ENCODE measurements around the gene TCP11. TPM values are rescaled to one million over a fixed set of nuclear protein-coding genes. Genes with fewer than 3 reads are reported as not detected.

The TCP11 gene
- total and polyA plus RNA-seq, 2 of the 13 experiments (the other 11 are each of a cell fraction or from before 2014, with no cell fraction given): 0.04 TPM; not detected in 1

GRCh38 chr6:35190306-35190705, 49.2 kb upstream of the TCP11 start:
- no peak for FAIRE-seq

More at GRCh38 chr6:35190306-35190705, 49.2 kb upstream of the TCP11 start:
- ATAC-seq (no peak), DNase-seq (ENCODE audit: low spot score) (no peak)
- ChIA-PET POLR2A (no interaction called here), CTCF (ENCODE audit: low intra/inter-chr PET ratio, low total read pairs) (no interaction called here)
- H3K4me1 ChIP-seq (ENCODE audit: insufficient read depth, low read length): peaks cover 12% of the 10 kb centered on the region
- BruUV-seq (replicated peaks): no TSS peak
- H3K36me3 ChIP-seq (replicated peaks in 1 of 2; ENCODE audit: control insufficient read depth in 1 of 2, insufficient read depth in 2 of 2, low read length in 2 of 2): no peaks in the 10 kb centered on the region
- no peak overlapping the region for H2AFZ ChIP-seq (ENCODE audit: low read length)
- intact Hi-C loops (cut with micrococcal nuclease; ENCODE audit: unreplicated experiment): no loop called here
- no peak overlapping the region for H3K27ac ChIP-seq (ENCODE audit: extremely low read length, insufficient read depth, low read length)
- H3K4me3 ChIP-seq (replicated peaks in 1 of 3; ENCODE audit: insufficient read depth in 1 of 3, low read depth in 2 of 3, low read length in 3 of 3): no peak overlapping the region
- no peak overlapping the region for H3K9ac ChIP-seq (ENCODE audit: insufficient read depth, low read depth, low read length)
- H4K20me1 ChIP-seq (ENCODE audit: insufficient read depth, low read length): no peaks in the 10 kb centered on the region
- TF ChIP-seq ZFP36L2 (CRISPR knock-in tag; IDR thresholded peaks at IDR 0.05) (no peak), PPARG (CRISPR knock-in tag; conservative IDR thresholded peaks at IDR 0.05) (no peak), ZSCAN12 (CRISPR knock-in tag; IDR thresholded peaks at IDR 0.05) (no peak), IKZF4 (CRISPR knock-in tag; IDR thresholded peaks at IDR 0.05; ENCODE audit: borderline replicate concordance, low read depth, not compliant biosample characterization) (no peak), ZNF761 (CRISPR knock-in tag; conservative IDR thresholded peaks at IDR 0.05) (no peak), POLR2A (IDR thresholded peaks at IDR 0.05; ENCODE audit: insufficient read depth in 1 of 2, low read depth in 2 of 2, low read length in 2 of 2) (no peak), REL (CRISPR knock-in tag; conservative IDR thresholded peaks at IDR 0.05) (no peak), YY1 (IDR thresholded peaks at IDR 0.05; ENCODE audit: insufficient read depth, insufficient replicate concordance, low read depth, low read length) (no peak), XBP1 (CRISPR knock-in tag; IDR thresholded peaks at IDR 0.05) (no peak), KDM2A (CRISPR knock-in tag; IDR thresholded peaks at IDR 0.05; ENCODE audit: borderline replicate concordance, low read depth) (no peak), MATR3 (CRISPR knock-in tag; IDR thresholded peaks at IDR 0.05) (no peak), ZNF629 (CRISPR knock-in tag; conservative IDR thresholded peaks at IDR 0.05) (no peak), ZNF510 (CRISPR knock-in tag; IDR thresholded peaks at IDR 0.05; ENCODE audit: low read depth) (no peak), AFF4 (CRISPR knock-in tag; IDR thresholded peaks at IDR 0.05) (no peak), MYNN (CRISPR knock-in tag; IDR thresholded peaks at IDR 0.05; ENCODE audit: low read depth) (no peak), ZBTB39 (CRISPR knock-in tag; IDR thresholded peaks at IDR 0.05) (no peak), MEIS1 (CRISPR knock-in tag; IDR thresholded peaks at IDR 0.05; ENCODE audit: borderline replicate concordance) (no peak)
- TF ChIP-seq, protein P1, sequence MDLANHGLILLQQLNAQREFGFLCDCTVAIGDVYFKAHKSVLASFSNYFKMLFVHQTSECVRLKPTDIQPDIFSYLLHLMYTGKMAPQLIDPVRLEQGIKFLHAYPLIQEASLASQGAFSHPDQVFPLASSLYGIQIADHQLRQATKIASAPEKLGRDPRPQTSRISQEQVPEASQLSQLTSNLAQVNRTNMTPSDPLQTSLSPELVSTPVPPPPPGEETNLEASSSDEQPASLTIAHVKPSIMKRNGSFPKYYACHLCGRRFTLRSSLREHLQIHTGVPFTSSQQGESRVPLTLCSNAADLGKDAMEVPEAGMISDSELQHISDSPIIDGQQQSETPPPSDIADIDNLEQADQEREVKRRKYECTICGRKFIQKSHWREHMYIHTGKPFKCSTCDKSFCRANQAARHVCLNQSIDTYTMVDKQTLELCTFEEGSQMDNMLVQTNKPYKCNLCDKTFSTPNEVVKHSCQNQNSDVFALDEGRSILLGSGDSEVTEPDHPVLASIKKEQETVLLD (CRISPR knock-in tag; IDR thresholded peaks at IDR 0.05; ENCODE audit: low read depth): no peak
- TF ChIP-seq, protein P2, sequence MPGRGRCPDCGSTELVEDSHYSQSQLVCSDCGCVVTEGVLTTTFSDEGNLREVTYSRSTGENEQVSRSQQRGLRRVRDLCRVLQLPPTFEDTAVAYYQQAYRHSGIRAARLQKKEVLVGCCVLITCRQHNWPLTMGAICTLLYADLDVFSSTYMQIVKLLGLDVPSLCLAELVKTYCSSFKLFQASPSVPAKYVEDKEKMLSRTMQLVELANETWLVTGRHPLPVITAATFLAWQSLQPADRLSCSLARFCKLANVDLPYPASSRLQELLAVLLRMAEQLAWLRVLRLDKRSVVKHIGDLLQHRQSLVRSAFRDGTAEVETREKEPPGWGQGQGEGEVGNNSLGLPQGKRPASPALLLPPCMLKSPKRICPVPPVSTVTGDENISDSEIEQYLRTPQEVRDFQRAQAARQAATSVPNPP (CRISPR knock-in tag; IDR thresholded peaks at IDR 0.05): no peak
- H3K9me3 ChIP-seq (ENCODE audit: low read length): no peaks in the 10 kb centered on the region
- peaks cover 2 to 20% of the 10 kb centered on the region in 2 experiments; a peak in 3 of 5 replicates for H3K27me3 ChIP-seq (ENCODE audit: control insufficient read depth in 1 of 2, insufficient read depth in 2 of 2, low read length in 2 of 2)
- in situ Hi-C loops (cut with HindIII; ENCODE audit: extremely low pct_ligation_motif_present, low pct_unique_long_range_greater_than_20kb): no loop called here
- H3K79me2 ChIP-seq (ENCODE audit: insufficient read depth, low read length): no peaks in the 10 kb centered on the region
- H3K4me2 ChIP-seq (ENCODE audit: low read depth, low read length): no peak overlapping the region

All from HepG2 (cell line).